CD4-positive, CD25-positive, alpha-beta regulatory T cell (primary cell): ENCODE data around the gene NEK7. TPM values are rescaled to one million over a fixed set of nuclear protein-coding genes. Genes with fewer than 3 reads are reported as not detected.
A peak's percentile ranks its signal among the peaks of the same experiment; 100 is the strongest.

Experiments used
- ATAC-seq, 2 donors: fragments of 150-1000 bp; cut with Tn5 transposase; one replicate each; pipeline ENCODE4 v1.10.0; 2021; ENCODE audit warnings: low read depth in 2 of 2, moderate number of reproducible peaks in 2 of 2, moderate library complexity in 1 of 2
- DNase-seq, 3 donors: peaks; one replicate each; pipeline versions ENCODE4 v3.0.0 to v3.0.0-alpha.2; 2012 to 2022; ENCODE audit warnings: mixed read lengths in 1 of 3
- H3K27ac ChIP-seq: one replicate; pipeline ENCODE4 v1.7.0; 2013; ENCODE audit warnings: mild to moderate bottlenecking, low read length; ENCODE audit not compliant: insufficient read depth, poor library complexity, severe bottlenecking
- H3K27me3 ChIP-seq: one replicate; pipeline ENCODE4 v1.7.0; 2013; ENCODE audit warnings: low read length; ENCODE audit not compliant: control insufficient read depth, insufficient read depth
- H3K36me3 ChIP-seq: one replicate; pipeline ENCODE4 v1.7.0; 2013; ENCODE audit warnings: mild to moderate bottlenecking, low read length, moderate library complexity; ENCODE audit not compliant: control insufficient read depth, insufficient read depth
- H3K4me1 ChIP-seq: 2 replicates; pipeline ENCODE4 v1.7.0; 2013; ENCODE audit warnings: mild to moderate bottlenecking, low read length; ENCODE audit not compliant: insufficient read depth, control insufficient read depth, poor library complexity, severe bottlenecking
- H3K4me3 ChIP-seq: one replicate; pipeline ENCODE4 v1.7.0; 2013; ENCODE audit warnings: low read depth, mild to moderate bottlenecking, low read length, moderate library complexity
- H3K9me3 ChIP-seq, 2 experiments: 1 replicate in 1 of 2; 2 replicates in 1 of 2; pipeline ENCODE4 v1.7.0; 2013; ENCODE audit warnings: low read length in 2 of 2, mild to moderate bottlenecking in 1 of 2, moderate library complexity in 1 of 2; ENCODE audit not compliant: control insufficient read depth in 2 of 2
- H3K27ac Mint-ChIP-seq, 3 donors: one replicate each; pipeline ENCODE4 v1.8.0; 2020 to 2022; ENCODE audit warnings: mild to moderate bottlenecking in 3 of 3, mixed read lengths in 3 of 3, moderate library complexity in 2 of 3
- H3K27me3 Mint-ChIP-seq: one replicate; pipeline ENCODE4 v1.8.0; 2022; ENCODE audit warnings: mild to moderate bottlenecking, mixed read lengths
- H3K36me3 Mint-ChIP-seq: one replicate; pipeline ENCODE4 v1.8.0; 2020; ENCODE audit warnings: mixed read lengths
- H3K4me1 Mint-ChIP-seq, 4 donors: one replicate each; pipeline ENCODE4 v1.8.0; 2020 to 2022; ENCODE audit warnings: mixed read lengths in 4 of 4, mild to moderate bottlenecking in 1 of 4
- H3K4me3 Mint-ChIP-seq, 4 donors: one replicate each; pipeline ENCODE4 v1.8.0; 2020 to 2022; ENCODE audit warnings: mild to moderate bottlenecking in 4 of 4, mixed read lengths in 4 of 4, moderate library complexity in 3 of 4
- H3K9me3 Mint-ChIP-seq, 7 donors: one replicate each; pipeline ENCODE4 v1.8.0; 2020 to 2022; ENCODE audit warnings: mixed read lengths in 7 of 7, mild to moderate bottlenecking in 3 of 7, moderate library complexity in 2 of 7
- polyA plus RNA-seq, 4 donors: library from polyadenylated mRNA; unstranded; fragments of 300-500 nt; fragmentation: Illumina TruSeq; gene quantifications; one replicate each; pipeline ENCODE4 v1.2.3, GENCODE V29; 2021
- total RNA-seq: library from RNA; stranded (reverse); gene quantifications from one replicate; pipeline ENCODE4 v1.2.3, GENCODE V29; 2022

NEK7 gene
- total and polyA plus RNA-seq, 5 donors from 2014 or later = 37.7 to 61.3 (median 54.3) TPM

GRCh38 chr1:198165927-198166647 is 9.3 kb downstream of the NEK7 start:
- Histone ChIP-seq H3K27ac (peak overlapping the region; percentile 72), H3K27me3 (no peaks in the 10 kb centered on the region), H3K4me1 (peaks cover 85% of the 10 kb centered on the region), H3K9me3 (no peaks in the 10 kb centered on the region), H3K36me3 (no peaks in the 10 kb centered on the region), H3K4me3 (peak overlapping the region; percentile 76)
- ATAC-seq (peak; percentile 53 to 54), DNase-seq (peak in 2 of 3 donors; percentile 60 to 72)
- peaks cover 6% of the 10 kb centered on the region for H3K36me3 Mint-ChIP-seq
- H3K27me3 Mint-ChIP-seq = no peaks in the 10 kb centered on the region
- no peaks in the 10 kb centered on the region for H3K9me3 Mint-ChIP-seq
- peak overlapping the region; percentile 93 to 97 (median 94) for H3K27ac Mint-ChIP-seq
- peaks cover 42 to 96% (median 76%) of the 10 kb centered on the region in 4 donors for H3K4me1 Mint-ChIP-seq
- peak overlapping the region; percentile 75 to 92 (median 86) for H3K4me3 Mint-ChIP-seq

- H3K27ac Mint-ChIP-seq = peak overlapping the region; percentile 85 to 98 (median 94)
- peaks cover 6% of the 10 kb centered on the region for H3K36me3 Mint-ChIP-seq
- DNase-seq (no peak), ATAC-seq (no peak)
- Histone ChIP-seq H3K4me3 (peak overlapping the region; percentile 76), H3K36me3 (no peaks in the 10 kb centered on the region), H3K27ac (peak overlapping the region; percentile 72), H3K9me3 (no peaks in the 10 kb centered on the region), H3K4me1 (peaks cover 83% of the 10 kb centered on the region), H3K27me3 (no peaks in the 10 kb centered on the region)
- peaks cover 0 to 1% (median 0%) of the 10 kb centered on the region in 7 donors for H3K9me3 Mint-ChIP-seq
- no peaks in the 10 kb centered on the region for H3K27me3 Mint-ChIP-seq
- H3K4me1 Mint-ChIP-seq = peaks cover 46 to 92% (median 73%) of the 10 kb centered on the region in 4 donors
- H3K4me3 Mint-ChIP-seq = peak overlapping the region; percentile 67 to 92 (median 80)
Observed at GRCh38 chr1:198166900-198167299, 10.1 kb downstream of the NEK7 start.

GRCh38 chr1:198167436-198167934 is 10.7 kb downstream of the NEK7 start:
- Histone ChIP-seq H3K27ac (peak overlapping the region; percentile 72), H3K4me1 (peaks cover 81% of the 10 kb centered on the region), H3K4me3 (peak overlapping the region; percentile 76), H3K9me3 (no peaks in the 10 kb centered on the region), H3K36me3 (no peaks in the 10 kb centered on the region), H3K27me3 (no peaks in the 10 kb centered on the region)
- H3K27me3 Mint-ChIP-seq = no peaks in the 10 kb centered on the region
- H3K4me3 Mint-ChIP-seq = peak overlapping the region; percentile 67 to 92 (median 80)
- H3K27ac Mint-ChIP-seq = peak overlapping the region; percentile 85 to 98 (median 94)
- peaks cover 51 to 92% (median 73%) of the 10 kb centered on the region in 4 donors for H3K4me1 Mint-ChIP-seq
- peaks cover 0 to 1% (median 0%) of the 10 kb centered on the region in 7 donors for H3K9me3 Mint-ChIP-seq
- H3K36me3 Mint-ChIP-seq = peaks cover 2% of the 10 kb centered on the region
- DNase-seq = peak in 2 of 3 donors; percentile 45 to 65
- peak; percentile 43 to 45 for ATAC-seq

- no peaks in the 10 kb centered on the region for H3K27me3 ChIP-seq
- H3K36me3 Mint-ChIP-seq = no peaks in the 10 kb centered on the region
- ATAC-seq = no peak
- H3K4me3 Mint-ChIP-seq = peak overlapping the region; percentile 67 to 92 (median 80)
- peaks cover 58 to 93% (median 75%) of the 10 kb centered on the region in 4 donors for H3K4me1 Mint-ChIP-seq
- H3K9me3 ChIP-seq = no peaks in the 10 kb centered on the region
- no peak for DNase-seq
- no peaks in the 10 kb centered on the region for H3K36me3 ChIP-seq
- peaks cover 0 to 1% (median 0%) of the 10 kb centered on the region in 7 donors for H3K9me3 Mint-ChIP-seq
- peaks cover 83% of the 10 kb centered on the region for H3K4me1 ChIP-seq
- H3K27me3 Mint-ChIP-seq = no peaks in the 10 kb centered on the region
- H3K4me3 ChIP-seq = peak overlapping the region; percentile 76
- H3K27ac ChIP-seq = peak overlapping the region; percentile 72
- peak overlapping the region; percentile 85 to 98 (median 94) for H3K27ac Mint-ChIP-seq
Observed at GRCh38 chr1:198168227-198168626, 11.4 kb downstream of the NEK7 start.

GRCh38 chr1:198169672-198170071 is 12.9 kb downstream of the NEK7 start:
- Mint-ChIP-seq H3K4me1 (peaks cover 66 to 94% (median 78%) of the 10 kb centered on the region in 4 donors), H3K27me3 (no peaks in the 10 kb centered on the region), H3K9me3 (peaks cover 0 to 1% (median 0%) of the 10 kb centered on the region in 7 donors), H3K4me3 (peak overlapping the region in 3 of 4 donors; percentile 17 to 74 (median 24)), H3K36me3 (no peaks in the 10 kb centered on the region), H3K27ac (peak overlapping the region; percentile 62 to 96 (median 94))
- no peak for DNase-seq
- peak overlapping the region; percentile 72 for H3K27ac ChIP-seq
- H3K27me3 ChIP-seq = no peaks in the 10 kb centered on the region
- H3K9me3 ChIP-seq = no peaks in the 10 kb centered on the region
- H3K36me3 ChIP-seq = no peaks in the 10 kb centered on the region
- peaks cover 87% of the 10 kb centered on the region for H3K4me1 ChIP-seq
- H3K4me3 ChIP-seq = peak overlapping the region; percentile 30
- ATAC-seq = peak in 1 of 2 donors; percentile 26

- Histone ChIP-seq H3K27ac (peak overlapping the region; percentile 36), H3K27me3 (no peaks in the 10 kb centered on the region), H3K9me3 (no peaks in the 10 kb centered on the region), H3K4me1 (peaks cover 87% of the 10 kb centered on the region), H3K4me3 (peak overlapping the region; percentile 37), H3K36me3 (no peaks in the 10 kb centered on the region)
- peaks cover 65 to 93% (median 75%) of the 10 kb centered on the region in 4 donors for H3K4me1 Mint-ChIP-seq
- H3K27ac Mint-ChIP-seq = peak overlapping the region; percentile 86 to 98 (median 94)
- no peaks in the 10 kb centered on the region for H3K36me3 Mint-ChIP-seq
- H3K4me3 Mint-ChIP-seq = peak overlapping the region; percentile 36 to 66 (median 52)
- no peaks in the 10 kb centered on the region for H3K27me3 Mint-ChIP-seq
- peaks cover 0 to 1% (median 0%) of the 10 kb centered on the region in 7 donors for H3K9me3 Mint-ChIP-seq
- ATAC-seq = no peak
- DNase-seq = no peak
Observed at GRCh38 chr1:198171667-198172540, 15.1 kb downstream of the NEK7 start.

- Histone ChIP-seq H3K27ac (peak overlapping the region; percentile 84), H3K4me3 (peak overlapping the region; percentile 63), H3K4me1 (peaks cover 85% of the 10 kb centered on the region), H3K36me3 (no peaks in the 10 kb centered on the region), H3K9me3 (no peaks in the 10 kb centered on the region), H3K27me3 (no peaks in the 10 kb centered on the region)
- H3K4me3 Mint-ChIP-seq = peak overlapping the region in 1 of 4 donors; percentile 41
- peaks cover 65 to 93% (median 75%) of the 10 kb centered on the region in 4 donors for H3K4me1 Mint-ChIP-seq
- no peak for ATAC-seq
- H3K27me3 Mint-ChIP-seq = no peaks in the 10 kb centered on the region
- peaks cover 0 to 1% (median 0%) of the 10 kb centered on the region in 7 donors for H3K9me3 Mint-ChIP-seq
- H3K36me3 Mint-ChIP-seq = no peaks in the 10 kb centered on the region
- peak overlapping the region; percentile 12 to 98 (median 94) for H3K27ac Mint-ChIP-seq
- DNase-seq = no peak
Observed at GRCh38 chr1:198173832-198174231, 17.0 kb downstream of the NEK7 start.
